HCT116 (cell line): ENCODE data around the gene CDK13. TPM values are rescaled to one million over a fixed set of nuclear protein-coding genes. Genes with fewer than 3 reads are reported as not detected.

Experiments used
- ATAC-seq: fragments of 200-7000 bp; cut with Tn5 transposase; 2 replicates; pipeline ENCODE4 v1.9.1; 2020; ENCODE audit warnings: mild to moderate bottlenecking, moderate library complexity
- BruUV-seq: library from RNA; stranded (reverse); fragments of 400-500 nt; replicated peaks from 2 replicates; lab custom pipeline; 2021; lab: Mats Ljungman, UMichigan
- CTCF ChIA-PET: fragments of 300-600 bp; sonication (Branson Sonifier 250); formaldehyde crosslinking; loops from one replicate; lab custom pipeline; 2021; ENCODE audit warnings: antibody characterized with exemption; lab: Charles Lee
- POLR2A ChIA-PET: fragments of 300-600, 350-600 bp; sonication (Branson Sonifier 250); formaldehyde crosslinking; loops from one replicate; lab custom pipeline; 2021; ENCODE audit warnings: antibody characterized with exemption; lab: Charles Lee
- RAD21 ChIA-PET, 2 experiments: fragments of 300-600 bp; sonication (Branson Sonifier 250); formaldehyde crosslinking; loops; one replicate each; lab custom pipeline; 2023; ENCODE audit warnings: low total read pairs in 2 of 2; ENCODE audit not compliant: uncharacterized antibody in 2 of 2, unreplicated experiment in 2 of 2, low non-redundant PET in 1 of 2; lab: Charles Lee
- DNase-seq: peaks from one replicate; pipeline ENCODE4 v3.0.0-alpha.2; 2010; ENCODE audit warnings: low read depth, low spot score
- H2AFZ ChIP-seq: fragments of 200-600 bp; shearing (Covaris generic), sonication (generic); 2 replicates; pipeline ENCODE4 v1.6.1; 2017; ENCODE audit warnings: low read depth, mixed run types, mixed read lengths, antibody characterized with exemption, low read length; ENCODE audit not compliant: poor library complexity, severe bottlenecking
- H3K27ac ChIP-seq: 2 replicates; pipeline ENCODE4 v1.5.1; 2012; ENCODE audit warnings: low read depth, low read length
- H3K27me3 ChIP-seq: fragments of 200-600 bp; sonication (generic); 2 replicates; pipeline ENCODE4 v1.6.1; 2016; ENCODE audit warnings: mixed run types, low read length, mixed read lengths; ENCODE audit not compliant: insufficient read depth
- H3K36me3 ChIP-seq, 2 experiments: fragments of 200-500 bp in 1 of 2; fragments of 200-600 bp in 1 of 2; sonication (Bioruptor generic) in 1 of 2; sonication (generic) in 1 of 2; 2 replicates each; pipeline versions ENCODE4 v1.5.1 to v1.6.1; 2014 to 2016; ENCODE audit warnings: low read length in 2 of 2, inconsistent platforms in 1 of 2, mixed read lengths in 1 of 2, mixed run types in 1 of 2; ENCODE audit not compliant: insufficient read depth in 2 of 2, control insufficient read depth in 1 of 2
- H3K4me1 ChIP-seq, 2 experiments: fragments of 200-600 bp in 1 of 2; sonication (generic) in 1 of 2; 2 replicates each; pipeline versions ENCODE4 v1.5.1 to v1.6.1; 2012 to 2017; ENCODE audit warnings: low read length in 2 of 2, inconsistent platforms in 1 of 2, mild to moderate bottlenecking in 1 of 2, mixed read lengths in 1 of 2, mixed run types in 1 of 2, moderate library complexity in 1 of 2; ENCODE audit not compliant: insufficient read depth in 2 of 2, control insufficient read depth in 1 of 2
- H3K4me2 ChIP-seq: fragments of 200-600 bp; sonication (generic); 2 replicates; pipeline ENCODE4 v1.6.1; 2017; ENCODE audit warnings: mixed run types, low read length, mixed read lengths
- H3K4me3 ChIP-seq, 2 experiments: fragments of 200-600 bp in 1 of 2; sonication (generic) in 1 of 2; replicated peaks in 1 of 2; 2 replicates each; pipeline ENCODE4 v1.5.1; 2011 to 2016; ENCODE audit warnings: low read length in 2 of 2, control low read depth in 1 of 2, low read depth in 1 of 2, mild to moderate bottlenecking in 1 of 2, mixed read lengths in 1 of 2, mixed run types in 1 of 2
- H3K79me2 ChIP-seq: fragments of 200-600 bp; sonication (generic); 2 replicates; pipeline ENCODE4 v1.6.1; 2017; ENCODE audit warnings: mild to moderate bottlenecking, mixed run types, low read length, moderate library complexity, mixed read lengths; ENCODE audit not compliant: insufficient read depth
- H3K9ac ChIP-seq: fragments of 200-600 bp; sonication (generic); 2 replicates; pipeline ENCODE4 v1.6.1; 2016; ENCODE audit warnings: low read length, mixed read lengths
- H3K9me2 ChIP-seq: fragments of 200-600 bp; sonication (generic), shearing (Covaris generic); 2 replicates; pipeline ENCODE4 v1.6.1; 2017; ENCODE audit warnings: mixed run types, mild to moderate bottlenecking, moderate library complexity; ENCODE audit not compliant: insufficient read depth
- H3K9me3 ChIP-seq, 2 experiments: fragments of 200-500 bp in 1 of 2; fragments of 200-600 bp in 1 of 2; sonication (Bioruptor generic) in 1 of 2; sonication (generic) in 1 of 2; 2 replicates each; pipeline ENCODE4 v1.6.1; 2014 to 2017; ENCODE audit warnings: low read length in 2 of 2, mixed read lengths in 2 of 2, inconsistent platforms in 1 of 2, low read depth in 1 of 2, mild to moderate bottlenecking in 1 of 2, mixed run types in 1 of 2, moderate library complexity in 1 of 2; ENCODE audit not compliant: control insufficient read depth in 1 of 2, insufficient read depth in 1 of 2
- H4K20me1 ChIP-seq: fragments of 200-600 bp; sonication (generic), shearing (Covaris generic); 2 replicates; pipeline ENCODE4 v1.6.1; 2017; ENCODE audit warnings: mixed run types, mild to moderate bottlenecking, moderate library complexity; ENCODE audit not compliant: insufficient read depth
- ATF3 ChIP-seq: IDR thresholded peaks from 2 replicates; pipeline ENCODE4 v1.6.1; 2012
- CBX3 ChIP-seq: IDR thresholded peaks from 2 replicates; pipeline ENCODE4 v1.6.1; 2012; ENCODE audit warnings: low read depth
- CTCF ChIP-seq, 3 experiments: fragments of 200-600 bp in 1 of 3; sonication (generic) in 1 of 3; IDR thresholded peaks in 2 of 3; conservative IDR thresholded peaks in 1 of 3; 2 replicates each; pipeline ENCODE4 v1.5.1; 2012 to 2017; ENCODE audit warnings: low read depth in 2 of 3, low read length in 2 of 3, antibody characterized with exemption in 1 of 3, borderline replicate concordance in 1 of 3, control low read depth in 1 of 3, mild to moderate bottlenecking in 1 of 3, mixed read lengths in 1 of 3, mixed run types in 1 of 3, moderate library complexity in 1 of 3; ENCODE audit not compliant: insufficient read depth in 1 of 3
- EGR1 ChIP-seq: IDR thresholded peaks from 2 replicates; pipeline ENCODE4 v1.6.1; 2012; ENCODE audit warnings: low read depth
- EZH2 ChIP-seq: fragments of 200-600 bp; sonication (generic); IDR thresholded peaks from 2 replicates; pipeline ENCODE4 v1.6.1; 2017; ENCODE audit warnings: antibody characterized with exemption, mixed run types
- EZH2phosphoT487 ChIP-seq: fragments of 200-600 bp; IDR thresholded peaks from 2 replicates; pipeline ENCODE4 v1.6.1; 2018; ENCODE audit warnings: antibody characterized with exemption, borderline replicate concordance
- MAX ChIP-seq: IDR thresholded peaks from 2 replicates; pipeline ENCODE4 v1.6.1; 2012
- POLR2A ChIP-seq: IDR thresholded peaks from 2 replicates; pipeline ENCODE4 v1.7.0; 2011; ENCODE audit warnings: borderline replicate concordance; ENCODE audit not compliant: insufficient read depth, insufficient read length; ENCODE audit errors: extremely low read depth
- POLR2AphosphoS5 ChIP-seq: IDR thresholded peaks from 2 replicates; pipeline ENCODE4 v1.6.1; 2011; ENCODE audit warnings: mild to moderate bottlenecking, low read depth, low read length, moderate library complexity
- RAD21 ChIP-seq: IDR thresholded peaks from 2 replicates; pipeline ENCODE4 v1.6.1; 2012; ENCODE audit warnings: low read depth, mild to moderate bottlenecking
- REST ChIP-seq: IDR thresholded peaks from 2 replicates; pipeline ENCODE4 v1.6.1; 2012; ENCODE audit warnings: low read depth
- SIN3A ChIP-seq: IDR thresholded peaks from 2 replicates; pipeline ENCODE4 v1.6.1; 2012; ENCODE audit warnings: low read depth
- SP1 ChIP-seq: IDR thresholded peaks from 2 replicates; pipeline ENCODE4 v1.6.1; 2012; ENCODE audit warnings: low read depth
- SRF ChIP-seq: IDR thresholded peaks from 2 replicates; pipeline ENCODE4 v1.6.1; 2012; ENCODE audit warnings: low read depth
- YY1 ChIP-seq: IDR thresholded peaks from 2 replicates; pipeline ENCODE4 v1.6.1; 2011; ENCODE audit warnings: low read length, low read depth, moderate library complexity, mild to moderate bottlenecking; ENCODE audit not compliant: insufficient replicate concordance; ENCODE audit errors: extremely low read depth
- ZFX ChIP-seq: fragments of 450-650 bp; IDR thresholded peaks from 2 replicates; pipeline ENCODE4 v1.6.1; 2017
- ZNF274 ChIP-seq: fragments of 200-500 bp; sonication (Bioruptor generic); IDR thresholded peaks from 2 replicates; pipeline ENCODE4 v1.6.1; 2014; ENCODE audit warnings: mild to moderate bottlenecking, low read depth, low read length, inconsistent platforms
- intact Hi-C: fragments of 100-400 bp; cut with micrococcal nuclease; formaldehyde crosslinking; loops from 2 replicates; pipeline ENCODE4 v1.10.0; 2022
- total RNA-seq: library from RNA; stranded (reverse); gene quantifications from one replicate; pipeline ENCODE4 v1.2.1, GENCODE V29; 2021; ENCODE audit not compliant: unreplicated experiment

CDK13 gene
- total RNA-seq, 1 experiment from 2014 or later = 28.8 TPM

- TF ChIP-seq ATF3 = no peak
Measured at GRCh38 chr7:39936761-39937160, 13.3 kb upstream of the CDK13 start (continued).

GRCh38 chr7:39937366-39938153 is 12.5 kb upstream of the CDK13 start:
- H3K9ac ChIP-seq = no peak overlapping the region
- DNase-seq (no peak), ATAC-seq (no peak)
- H3K4me2 ChIP-seq = no peak overlapping the region
- intact Hi-C loops = no loop called here
- no peaks in the 10 kb centered on the region for H4K20me1 ChIP-seq
- H3K36me3 ChIP-seq = no peaks in the 10 kb centered on the region
- H3K79me2 ChIP-seq = no peaks in the 10 kb centered on the region
- no peaks in the 10 kb centered on the region for H3K9me3 ChIP-seq
- no peak overlapping the region for H3K27ac ChIP-seq
- POLR2A ChIA-PET = no interaction called here
- no peak overlapping the region for H2AFZ ChIP-seq
- H3K4me1 ChIP-seq = no peaks in the 10 kb centered on the region
- no peak overlapping the region for H3K4me3 ChIP-seq
- BruUV-seq = no TSS peak
- no peaks in the 10 kb centered on the region for H3K27me3 ChIP-seq
- RAD21 ChIA-PET = no interaction called here
- CTCF ChIA-PET = no interaction called here
- no peak for TF ChIP-seq EGR1
- no peak for TF ChIP-seq REST
- no peak for TF ChIP-seq ZNF274
- no peak for TF ChIP-seq SRF
- TF ChIP-seq CBX3 = no peak
- no peak for TF ChIP-seq EZH2
- no peak for TF ChIP-seq ZFX
- TF ChIP-seq CTCF (IDR thresholded peaks at IDR 0.05 in 2 of 3, conservative IDR thresholded peaks at IDR 0.05 in 1 of 3; ENCODE audit: borderline replicate concordance in 1 of 3, insufficient read depth in 1 of 3, low read depth in 2 of 3, low read length in 2 of 3) = no peak
- TF ChIP-seq SP1 = no peak
- TF ChIP-seq SIN3A = no peak
- no peak for TF ChIP-seq YY1
- no peak for TF ChIP-seq MAX
- no peak for TF ChIP-seq RAD21
- TF ChIP-seq EZH2phosphoT487 = no peak
- TF ChIP-seq POLR2A = no peak
- no peak for TF ChIP-seq POLR2AphosphoS5
- no peaks in the 10 kb centered on the region for H3K9me2 ChIP-seq
